GM19240 (cell line): Measurements from ENCODE around the gene BEX3.
A peak's percentile ranks its signal among the peaks of the same experiment; 100 is the strongest.
"Not testable (repeated sequence)": the region's sequence is repeated elsewhere in the genome, so short reads cannot be mapped to it uniquely, and the experiment has no call there.

Source experiments
- DNase-seq: peaks from one replicate; pipeline ENCODE4 v3.0.0; 2011; ENCODE audit warnings: low spot score; ENCODE audit not compliant: insufficient read length

Gene BEX3

GRCh38 chrX:103378990-103379389 lies 2.7 kb downstream of the BEX3 start:
- DNase-seq, result no peak

DNA sequence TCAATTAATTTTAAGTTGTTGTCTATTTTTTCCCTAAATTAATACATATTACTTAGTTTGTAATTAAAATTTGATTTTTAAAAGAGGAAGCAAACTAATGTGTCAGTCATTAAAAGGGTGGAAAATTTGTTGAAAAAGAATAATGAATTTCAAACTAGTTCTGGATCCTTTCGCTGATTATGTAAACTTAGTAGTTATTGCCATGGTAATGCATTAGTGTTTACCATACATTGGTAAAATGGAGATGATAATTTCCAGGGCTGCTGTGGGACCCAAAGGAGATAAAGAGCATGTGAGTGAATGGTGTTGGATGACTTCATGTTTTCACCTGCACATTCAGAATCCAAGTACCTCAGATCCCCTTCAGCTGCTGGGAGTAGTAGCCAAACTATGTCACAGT lies 6.5 kb downstream of the BEX3 start:
- DNase-seq, result no peak

DNA sequence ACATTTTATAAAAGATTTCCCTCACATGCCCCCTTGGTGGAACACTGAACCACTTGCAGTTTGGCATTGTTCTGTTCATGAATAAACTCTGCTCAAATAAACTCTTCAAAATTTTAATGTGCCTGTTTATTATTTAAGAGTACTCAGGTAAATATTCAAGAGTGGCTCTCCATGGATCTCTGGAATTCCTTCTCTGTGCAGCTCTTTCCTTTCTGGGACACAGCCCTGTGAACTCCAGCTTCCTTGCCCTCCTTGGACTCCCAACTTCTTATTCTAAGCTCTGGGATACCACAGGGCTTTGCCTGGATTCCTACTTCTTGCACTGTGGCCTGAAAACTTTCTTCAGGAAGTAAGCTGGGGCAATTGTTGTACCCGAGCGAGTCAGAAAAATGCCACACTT lies 8.3 kb downstream of the BEX3 start:
- no peak for DNase-seq

- DNase-seq, result not testable (repeated sequence)
Observed at GRCh38 chrX:103385283-103385830, 9.0 kb downstream of the BEX3 start.

DNA sequence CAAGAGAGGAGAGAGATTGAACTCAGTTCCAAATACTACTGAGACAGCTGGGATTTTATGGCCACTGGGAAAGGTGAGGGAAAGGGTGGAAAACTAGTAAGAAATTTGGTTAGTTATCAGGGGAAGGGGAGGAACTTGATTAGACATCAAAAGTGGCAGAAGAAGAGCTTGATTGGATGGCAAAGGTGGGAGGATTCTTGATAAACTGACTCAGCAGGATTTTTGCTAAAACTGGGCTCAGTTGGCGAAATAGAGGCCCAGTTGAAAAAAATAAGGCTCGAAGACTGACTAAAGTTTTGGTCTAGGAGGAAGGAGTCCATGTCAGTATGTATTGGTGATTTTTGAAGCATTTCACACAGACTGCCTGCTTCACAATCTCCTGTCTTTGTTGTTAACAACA lies 10.0 kb downstream of the BEX3 start:
- no peak for DNase-seq

DNA sequence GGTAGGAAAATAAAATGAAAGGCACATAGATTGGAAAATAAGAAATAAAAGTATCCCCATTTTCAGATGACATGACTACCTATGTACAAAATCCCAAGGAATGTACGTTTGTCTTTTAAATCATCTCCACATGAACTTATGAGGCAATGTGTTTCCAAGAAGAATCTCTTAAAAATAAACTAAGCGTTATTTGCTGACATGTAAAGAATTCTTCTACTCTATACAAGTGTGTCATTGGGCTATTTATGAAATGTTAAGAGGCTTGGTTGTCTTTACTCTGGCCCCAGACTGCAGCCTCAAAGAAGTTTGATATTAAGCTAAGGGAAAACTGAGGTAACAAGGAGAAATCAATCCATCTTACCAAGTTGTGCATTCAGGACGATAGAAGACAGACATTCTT lies 17.1 kb downstream of the BEX3 start:
- no peak for DNase-seq

DNA sequence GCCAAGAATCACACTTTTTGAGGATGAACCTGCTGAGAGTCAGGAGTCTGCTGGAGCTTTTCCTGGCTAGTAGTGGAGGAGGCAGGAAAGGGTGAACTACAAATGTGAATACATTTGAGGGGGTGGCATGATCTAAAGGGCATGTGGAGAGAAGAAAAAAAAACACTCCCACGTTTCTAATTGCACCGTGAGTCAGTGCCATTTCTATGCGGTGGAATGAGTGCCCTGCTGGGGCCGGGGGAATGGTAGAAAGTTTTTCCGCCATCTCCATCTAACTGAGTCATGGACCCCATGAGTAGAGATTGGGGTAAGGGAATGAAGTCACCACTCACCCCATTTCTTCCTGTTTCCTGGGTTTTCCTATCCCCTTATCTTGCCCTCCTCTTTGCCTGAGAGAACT lies 19.8 kb downstream of the BEX3 start:
- no peak for DNase-seq

DNA sequence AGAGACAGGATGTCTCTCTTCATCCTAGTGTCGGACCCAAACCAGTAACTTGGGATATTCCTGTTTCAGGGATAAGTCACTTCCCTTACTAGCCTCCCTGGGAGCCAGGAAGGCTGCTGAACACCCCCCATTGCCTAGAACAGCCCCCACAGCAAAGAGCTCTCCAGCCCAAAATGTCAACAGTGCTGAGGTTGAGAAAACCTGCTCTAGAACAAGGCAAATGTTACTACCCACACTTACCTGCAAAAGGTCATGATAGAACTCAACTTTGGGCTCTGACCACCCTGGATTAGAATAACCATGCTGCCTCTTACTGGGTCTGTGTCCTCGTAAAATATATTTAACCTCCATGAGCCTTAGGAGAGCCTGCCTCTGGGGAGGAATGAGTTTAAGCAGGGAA lies 20.3 kb downstream of the BEX3 start:
- DNase-seq, result no peak

DNA sequence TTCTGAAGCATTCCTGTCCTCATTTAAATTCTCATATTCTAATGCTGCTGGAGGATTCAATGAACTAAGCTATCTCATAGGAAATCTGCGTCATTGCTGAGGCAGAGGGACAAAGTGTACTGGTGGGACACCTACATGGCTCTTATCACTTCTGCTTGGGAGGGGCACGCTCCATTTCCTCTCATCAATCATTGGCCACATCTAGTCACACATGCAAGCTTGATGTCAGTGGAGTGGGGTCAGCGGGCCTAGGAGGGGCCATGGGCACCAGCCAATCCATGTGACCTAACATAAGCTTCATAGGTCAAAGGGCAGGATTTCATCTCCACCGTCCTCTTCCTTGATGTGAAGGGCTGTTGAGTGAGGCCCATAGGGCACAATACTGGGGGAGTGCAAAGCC lies 21.4 kb downstream of the BEX3 start:
- DNase-seq, result no peak

DNA sequence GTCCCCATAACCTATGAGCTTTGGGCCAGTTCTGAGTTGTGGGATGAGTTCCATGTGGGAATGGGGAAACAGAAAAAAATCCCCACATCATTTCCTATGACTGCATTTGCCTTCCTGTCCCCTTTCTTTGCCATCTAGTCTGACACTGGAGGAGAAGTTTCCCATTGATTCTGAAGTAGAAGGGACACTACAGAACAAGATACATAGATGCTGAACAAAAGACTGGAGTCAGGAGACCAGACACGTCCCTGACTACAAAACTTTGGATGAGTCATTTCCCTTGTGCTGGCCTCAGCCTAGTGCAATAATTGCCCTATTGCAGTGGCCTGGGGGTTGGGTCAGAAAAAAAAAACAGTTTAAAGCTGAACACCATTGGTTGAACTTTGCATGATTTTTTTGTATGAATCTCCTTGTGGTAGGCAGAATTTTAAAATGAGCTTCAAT lies 22.1 kb downstream of the BEX3 start:
- no peak for DNase-seq

GRCh38 chrX:103399744-103400143 lies 23.4 kb downstream of the BEX3 start:
- DNase-seq, result no peak

- no peak for DNase-seq
Observed at GRCh38 chrX:103400931-103401330, 24.6 kb downstream of the BEX3 start.

DNA sequence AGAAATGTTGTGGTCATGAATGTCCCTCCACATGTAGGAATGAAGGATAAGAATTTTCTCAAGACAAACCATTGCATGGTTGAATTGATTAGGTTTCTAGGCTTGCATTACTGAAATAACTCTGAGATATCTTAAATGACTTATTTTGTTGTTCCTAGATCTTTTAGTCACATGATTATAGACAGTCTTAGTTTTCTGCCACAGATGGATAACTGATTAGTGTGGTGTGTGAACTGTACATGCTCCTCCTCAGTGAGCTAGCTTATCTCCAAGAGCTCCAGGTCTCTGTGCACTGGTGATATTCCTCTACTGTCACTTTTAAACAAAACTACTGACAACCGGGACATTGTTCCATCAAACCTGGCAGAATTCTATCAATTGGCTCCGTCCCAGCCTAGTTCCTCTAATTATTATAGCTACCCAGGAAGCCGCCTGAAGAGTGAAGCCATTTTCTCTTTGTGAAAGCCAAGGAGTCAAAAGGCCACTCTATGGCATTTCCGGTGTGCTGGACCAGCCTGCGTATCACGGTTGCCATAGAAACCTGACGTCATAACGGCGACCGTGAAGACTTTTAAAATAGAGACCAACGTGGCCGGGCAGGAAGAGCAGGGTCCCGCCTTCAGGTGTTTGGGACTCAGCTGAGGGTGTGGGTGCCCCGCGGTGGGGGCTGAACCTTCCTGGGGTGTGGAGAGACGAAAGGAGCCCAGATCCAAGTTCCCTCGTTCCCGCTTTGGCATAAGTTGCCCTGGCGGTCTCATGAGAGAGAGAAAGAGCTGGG lies 28.1 kb downstream of the BEX3 start:
- DNase-seq, result peak; percentile 34

GRCh38 chrX:103405009-103405333 lies 28.6 kb downstream of the BEX3 start:
- no peak for DNase-seq

DNA sequence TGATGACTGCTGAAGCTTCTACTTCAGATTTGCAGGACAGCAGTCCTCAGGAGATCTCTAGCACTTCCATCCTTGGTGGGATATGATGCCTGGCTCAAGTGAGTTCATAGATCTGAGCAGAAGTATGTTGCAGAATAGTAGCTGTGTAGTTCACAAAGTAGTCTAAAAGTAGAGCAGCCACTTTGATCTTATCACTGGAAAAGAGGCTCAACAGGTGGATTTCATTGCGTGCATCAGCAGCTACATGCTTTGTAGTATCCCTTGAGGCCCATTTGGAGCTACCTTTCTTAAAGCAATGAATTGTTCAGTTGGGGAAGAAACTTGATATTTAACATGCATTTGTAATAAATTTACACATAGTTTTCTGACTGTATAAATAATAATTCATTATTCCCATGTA lies 29.9 kb downstream of the BEX3 start:
- DNase-seq, result no peak

DNA sequence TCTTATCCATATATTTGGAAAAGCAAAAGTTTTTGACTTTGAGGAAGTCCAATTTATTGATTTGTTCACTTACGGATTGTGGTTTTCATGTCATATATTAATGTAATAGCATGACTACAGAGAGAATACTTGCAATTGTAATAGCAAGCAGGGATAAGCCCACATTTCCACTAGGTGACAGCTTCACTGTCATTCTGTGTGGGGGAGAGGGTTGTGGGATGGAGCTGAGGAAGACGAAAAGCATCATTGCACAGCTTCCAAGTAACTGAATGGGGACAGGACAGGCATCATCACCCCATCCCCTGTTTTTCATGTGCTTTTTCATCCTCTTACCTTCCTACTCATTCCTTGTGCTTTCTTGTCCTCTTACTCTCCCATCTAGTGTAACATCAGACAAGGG lies 31.4 kb downstream of the BEX3 start:
- no peak for DNase-seq

DNA sequence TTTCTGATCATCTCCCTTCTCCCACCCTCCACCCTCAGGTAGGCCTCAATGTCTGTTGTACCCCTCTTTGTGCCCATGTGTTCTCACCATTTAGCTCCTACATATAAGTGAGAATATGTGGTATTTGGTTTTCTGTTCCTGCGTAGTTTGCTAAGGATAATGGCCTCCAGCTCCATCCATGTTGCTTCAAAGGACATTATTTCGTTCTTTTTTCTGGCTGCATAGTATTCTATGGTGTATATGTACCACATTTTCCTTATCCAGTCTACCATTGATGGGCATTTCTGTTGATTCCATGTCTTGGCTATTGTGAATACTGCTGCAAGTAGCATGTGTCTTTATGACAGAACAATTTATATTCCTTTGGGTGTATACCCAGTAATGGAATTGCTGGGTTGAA lies 35.4 kb downstream of the BEX3 start:
- DNase-seq, result not testable (repeated sequence)

- no peak for DNase-seq
Observed at GRCh38 chrX:103413705-103414387, 37.5 kb downstream of the BEX3 start.

DNA sequence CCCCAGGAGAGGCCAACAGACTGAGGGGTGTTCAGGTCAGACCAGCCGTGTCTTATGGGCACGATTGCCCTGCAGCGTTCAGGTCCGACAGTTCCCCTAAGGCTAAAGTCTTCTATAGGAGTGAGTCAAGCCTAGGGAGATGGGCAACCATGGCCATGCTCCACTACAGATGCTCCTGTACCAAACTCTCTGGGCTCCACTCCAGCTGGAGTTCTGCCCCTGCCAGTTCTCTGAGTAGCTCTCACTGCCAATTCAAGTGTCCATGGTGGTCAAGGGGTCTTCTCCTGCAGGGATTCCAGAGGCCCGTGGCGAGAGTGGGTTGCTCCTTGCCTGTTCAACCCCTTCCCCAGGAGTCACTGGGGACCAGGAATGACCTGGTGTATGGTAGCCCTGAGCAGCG lies 38.2 kb downstream of the BEX3 start:
- DNase-seq, result no peak

DNA sequence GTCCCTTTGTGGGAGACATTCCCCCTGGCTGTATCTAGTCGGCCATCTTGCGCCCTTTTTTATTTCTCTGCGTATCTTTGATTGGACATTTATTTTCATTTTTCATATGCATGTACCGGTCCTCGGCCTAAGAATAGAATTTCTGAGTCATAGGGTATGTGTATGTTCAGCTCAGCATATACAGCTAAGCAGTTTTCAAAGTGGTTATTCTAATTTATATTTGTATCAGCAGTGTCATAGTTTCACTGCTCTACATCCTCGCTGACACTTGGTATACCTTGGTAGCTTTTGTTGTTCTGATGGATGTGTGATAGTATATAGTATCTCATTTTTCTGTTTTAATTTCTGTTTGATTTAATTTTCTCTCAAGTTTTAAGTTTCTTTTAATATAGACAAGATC lies 38.7 kb downstream of the BEX3 start:
- no peak for DNase-seq

DNA sequence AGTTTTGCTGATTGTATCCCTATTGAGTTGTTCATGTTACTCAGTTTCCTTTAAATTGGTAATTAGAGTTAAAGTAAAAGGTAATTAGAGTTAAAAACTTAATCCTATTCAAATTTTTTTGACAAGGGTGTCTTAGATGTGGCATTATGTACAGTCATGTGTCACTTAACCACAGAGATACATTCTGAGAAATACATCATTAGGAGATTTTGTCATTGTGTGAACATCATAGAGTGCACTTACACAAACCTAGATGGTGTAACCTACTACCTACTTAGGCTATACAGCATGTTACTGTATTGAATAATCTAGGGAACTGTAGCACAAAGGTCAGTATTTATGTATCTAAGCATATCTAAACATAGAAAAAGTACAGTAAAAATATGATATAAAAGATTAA lies 39.2 kb downstream of the BEX3 start:
- DNase-seq, result no peak

GRCh38 chrX:103417370-103417769 lies 41.0 kb downstream of the BEX3 start:
- DNase-seq, result no peak

GRCh38 chrX:103417933-103418332 lies 41.6 kb downstream of the BEX3 start:
- DNase-seq, result no peak
